ENCODE results near the gene TMEM25.

Gene TMEM25

GRCh38 chr11:118527109-118527508 is 3.9 kb upstream of the TMEM25 start, which contains the start of gene TTC36:
Gene TTC36 (plus strand): TSS chr11:118527474. CDS start chr11:118527495, 21 bp downstream.
- Histone ChIP-seq H3K9me3 (no peaks in the 10 kb centered on the region), H3K4me1 (peaks cover 0 to 38% (median 15%) of the 10 kb centered on the region in 4 donors), H3K4me3 (no peak within 1 kb of the TSS), H3K27me3 (no peaks in the 10 kb centered on the region), H3K27ac (no peak within 1 kb of the TSS), H3K36me3 (peaks cover 17 to 33% (median 33%) of the 10 kb centered on the region in 3 donors)
- DNase-seq, result no peak
- TF ChIP-seq CTCF (IDR thresholded peaks at IDR 0.05), result no peak
- intact Hi-C loops (cut with DNase I; ENCODE audit: low total_unique reads), result no loop called here

GRCh38 chr11:118528511-118528910 is 2.5 kb upstream of the TMEM25 start:
- Histone ChIP-seq H3K27me3 (no peaks in the 10 kb centered on the region), H3K27ac (no peak overlapping the region), H3K9me3 (no peaks in the 10 kb centered on the region), H3K4me3 (no peak overlapping the region), H3K4me1 (peaks cover 0 to 36% (median 15%) of the 10 kb centered on the region in 4 donors), H3K36me3 (peaks cover 4 to 28% (median 19%) of the 10 kb centered on the region in 3 donors)
- TF ChIP-seq CTCF (IDR thresholded peaks at IDR 0.05), result no peak
- intact Hi-C loops (cut with DNase I; ENCODE audit: low total_unique reads), result no loop called here
- DNase-seq, result no peak

- TF ChIP-seq CTCF (IDR thresholded peaks at IDR 0.05), result no peak
- H3K27ac ChIP-seq, result no peak overlapping the region
- H3K4me1 ChIP-seq, result peaks cover 0 to 33% (median 15%) of the 10 kb centered on the region in 4 donors
- peak overlapping the region; percentile 65 to 69 for H3K4me3 ChIP-seq
- H3K27me3 ChIP-seq, result no peaks in the 10 kb centered on the region
- intact Hi-C loops (cut with DNase I; ENCODE audit: low total_unique reads), result no loop called here
- H3K36me3 ChIP-seq, result peaks cover 0 to 28% (median 13%) of the 10 kb centered on the region in 3 donors
- DNase-seq, result no peak
- H3K9me3 ChIP-seq, result no peaks in the 10 kb centered on the region
These were observed 1.3 kb upstream of the TMEM25 start for GRCh38 chr11:118529584-118530175.

GRCh38 chr11:118530180-118530682 is 761 bp upstream of the TMEM25 start:
- H3K4me1 ChIP-seq, result peaks cover 0 to 33% (median 15%) of the 10 kb centered on the region in 4 donors
- H3K9me3 ChIP-seq, result no peaks in the 10 kb centered on the region
- H3K27me3 ChIP-seq, result no peaks in the 10 kb centered on the region
- peak overlapping the region; percentile 65 to 69 for H3K4me3 ChIP-seq
- no peak for DNase-seq
- no peak for TF ChIP-seq CTCF (IDR thresholded peaks at IDR 0.05)
- peaks cover 0 to 28% (median 7%) of the 10 kb centered on the region in 3 donors for H3K36me3 ChIP-seq
- intact Hi-C loops (cut with DNase I; ENCODE audit: low total_unique reads), result no loop called here
- peak overlapping the region; percentile 70 to 76 for H3K27ac ChIP-seq

- Histone ChIP-seq H3K9me3 (no peaks in the 10 kb centered on the region), H3K4me3 (peak overlapping the region; percentile 65 to 69), H3K27ac (peak overlapping the region; percentile 70 to 76), H3K27me3 (no peaks in the 10 kb centered on the region), H3K4me1 (peaks cover 0 to 33% (median 15%) of the 10 kb centered on the region in 4 donors), H3K36me3 (peaks cover 0 to 34% (median 10%) of the 10 kb centered on the region in 3 donors)
- no peak for DNase-seq
- intact Hi-C loops (cut with DNase I; ENCODE audit: low total_unique reads), result no loop called here
- no peak for TF ChIP-seq CTCF (IDR thresholded peaks at IDR 0.05)
These were observed 649 bp downstream of the TMEM25 start for GRCh38 chr11:118531597-118532084.
